CD4-positive, CD25-positive, alpha-beta regulatory T cell (primary cell): ENCODE measurements around the gene DDX54. TPM values are rescaled to one million over a fixed set of nuclear protein-coding genes. Genes with fewer than 3 reads are reported as not detected.
A peak's percentile ranks its signal among the peaks of the same experiment; 100 is the strongest.

Source experiments
- ATAC-seq, 2 donors: fragments of 150-1000 bp; cut with Tn5 transposase; one replicate each; pipeline ENCODE4 v1.10.0; 2021; ENCODE audit warnings: low read depth in 2 of 2, moderate number of reproducible peaks in 2 of 2, moderate library complexity in 1 of 2
- DNase-seq, 3 donors: peaks; one replicate each; pipeline versions ENCODE4 v3.0.0 to v3.0.0-alpha.2; 2012 to 2022; ENCODE audit warnings: mixed read lengths in 1 of 3
- H3K27ac ChIP-seq: one replicate; pipeline ENCODE4 v1.7.0; 2013; ENCODE audit warnings: mild to moderate bottlenecking, low read length; ENCODE audit not compliant: insufficient read depth, poor library complexity, severe bottlenecking
- H3K27me3 ChIP-seq: one replicate; pipeline ENCODE4 v1.7.0; 2013; ENCODE audit warnings: low read length; ENCODE audit not compliant: control insufficient read depth, insufficient read depth
- H3K36me3 ChIP-seq: one replicate; pipeline ENCODE4 v1.7.0; 2013; ENCODE audit warnings: mild to moderate bottlenecking, low read length, moderate library complexity; ENCODE audit not compliant: control insufficient read depth, insufficient read depth
- H3K4me1 ChIP-seq: 2 replicates; pipeline ENCODE4 v1.7.0; 2013; ENCODE audit warnings: mild to moderate bottlenecking, low read length; ENCODE audit not compliant: insufficient read depth, control insufficient read depth, poor library complexity, severe bottlenecking
- H3K4me3 ChIP-seq: one replicate; pipeline ENCODE4 v1.7.0; 2013; ENCODE audit warnings: low read depth, mild to moderate bottlenecking, low read length, moderate library complexity
- H3K9me3 ChIP-seq, 2 experiments: 1 replicate in 1 of 2; 2 replicates in 1 of 2; pipeline ENCODE4 v1.7.0; 2013; ENCODE audit warnings: low read length in 2 of 2, mild to moderate bottlenecking in 1 of 2, moderate library complexity in 1 of 2; ENCODE audit not compliant: control insufficient read depth in 2 of 2
- H3K27ac Mint-ChIP-seq, 3 donors: one replicate each; pipeline ENCODE4 v1.8.0; 2020 to 2022; ENCODE audit warnings: mild to moderate bottlenecking in 3 of 3, mixed read lengths in 3 of 3, moderate library complexity in 2 of 3
- H3K27me3 Mint-ChIP-seq: one replicate; pipeline ENCODE4 v1.8.0; 2022; ENCODE audit warnings: mild to moderate bottlenecking, mixed read lengths
- H3K36me3 Mint-ChIP-seq: one replicate; pipeline ENCODE4 v1.8.0; 2020; ENCODE audit warnings: mixed read lengths
- H3K4me1 Mint-ChIP-seq, 4 donors: one replicate each; pipeline ENCODE4 v1.8.0; 2020 to 2022; ENCODE audit warnings: mixed read lengths in 4 of 4, mild to moderate bottlenecking in 1 of 4
- H3K4me3 Mint-ChIP-seq, 4 donors: one replicate each; pipeline ENCODE4 v1.8.0; 2020 to 2022; ENCODE audit warnings: mild to moderate bottlenecking in 4 of 4, mixed read lengths in 4 of 4, moderate library complexity in 3 of 4
- H3K9me3 Mint-ChIP-seq, 7 donors: one replicate each; pipeline ENCODE4 v1.8.0; 2020 to 2022; ENCODE audit warnings: mixed read lengths in 7 of 7, mild to moderate bottlenecking in 3 of 7, moderate library complexity in 2 of 7
- polyA plus RNA-seq, 4 donors: library from polyadenylated mRNA; unstranded; fragments of 300-500 nt; fragmentation: Illumina TruSeq; gene quantifications; one replicate each; pipeline ENCODE4 v1.2.3, GENCODE V29; 2021
- total RNA-seq: library from RNA; stranded (reverse); gene quantifications from one replicate; pipeline ENCODE4 v1.2.3, GENCODE V29; 2022

DDX54 gene
- total and polyA plus RNA-seq, 5 donors from 2014 or later: 12.5 to 75.5 (median 18.4) TPM

GRCh38 chr12:113155060-113155459, 30.2 kb downstream of the DDX54 start:
- Mint-ChIP-seq H3K4me3 (no peak overlapping the region), H3K27me3 (peaks cover 20% of the 10 kb centered on the region), H3K9me3 (no peaks in the 10 kb centered on the region), H3K36me3 (peaks cover 13% of the 10 kb centered on the region), H3K4me1 (peaks cover 6 to 24% (median 11%) of the 10 kb centered on the region in 4 donors), H3K27ac (no peak overlapping the region)
- Histone ChIP-seq H3K9me3 (no peaks in the 10 kb centered on the region), H3K4me3 (no peak overlapping the region), H3K36me3 (peaks cover 21% of the 10 kb centered on the region), H3K4me1 (peaks cover 24% of the 10 kb centered on the region), H3K27ac (no peak overlapping the region), H3K27me3 (no peaks in the 10 kb centered on the region)
- DNase-seq (no peak), ATAC-seq (no peak)

GRCh38 chr12:113154351-113154973, 30.8 kb downstream of the DDX54 start:
- Histone ChIP-seq H3K36me3 (peaks cover 15% of the 10 kb centered on the region), H3K4me1 (peaks cover 24% of the 10 kb centered on the region), H3K9me3 (no peaks in the 10 kb centered on the region), H3K27me3 (no peaks in the 10 kb centered on the region), H3K27ac (no peak overlapping the region), H3K4me3 (no peak overlapping the region)
- no peak overlapping the region for H3K27ac Mint-ChIP-seq
- no peak for ATAC-seq
- peaks cover 6 to 24% (median 11%) of the 10 kb centered on the region in 4 donors for H3K4me1 Mint-ChIP-seq
- H3K36me3 Mint-ChIP-seq: peaks cover 11% of the 10 kb centered on the region
- peak overlapping the region in 2 of 4 donors; percentile 84 to 87 for H3K4me3 Mint-ChIP-seq
- peaks cover 20% of the 10 kb centered on the region for H3K27me3 Mint-ChIP-seq
- H3K9me3 Mint-ChIP-seq: no peaks in the 10 kb centered on the region
- DNase-seq: peak in 1 of 3 donors; percentile 35

GRCh38 chr12:113152835-113153814, 32.2 kb downstream of the DDX54 start:
- Histone ChIP-seq H3K9me3 (no peaks in the 10 kb centered on the region), H3K36me3 (peaks cover 2% of the 10 kb centered on the region), H3K4me3 (peak overlapping the region; percentile 61), H3K4me1 (peaks cover 24% of the 10 kb centered on the region), H3K27me3 (no peaks in the 10 kb centered on the region), H3K27ac (no peak overlapping the region)
- peaks cover 6 to 24% (median 11%) of the 10 kb centered on the region in 4 donors for H3K4me1 Mint-ChIP-seq
- peaks cover 20% of the 10 kb centered on the region for H3K27me3 Mint-ChIP-seq
- H3K9me3 Mint-ChIP-seq: no peaks in the 10 kb centered on the region
- peak overlapping the region; percentile 84 to 94 (median 87) for H3K4me3 Mint-ChIP-seq
- peak overlapping the region in 2 of 3 donors; percentile 34 to 59 for H3K27ac Mint-ChIP-seq
- DNase-seq (peak; percentile 45 to 81 (median 74)), ATAC-seq (peak; percentile 78 to 84)
- peaks cover 5% of the 10 kb centered on the region for H3K36me3 Mint-ChIP-seq

- Mint-ChIP-seq H3K27me3 (peaks cover 20% of the 10 kb centered on the region), H3K4me3 (peak overlapping the region; percentile 84 to 94 (median 87)), H3K27ac (peak overlapping the region; percentile 34 to 59 (median 40)), H3K9me3 (peaks cover 0 to 3% (median 0%) of the 10 kb centered on the region in 7 donors), H3K4me1 (peaks cover 6 to 24% (median 11%) of the 10 kb centered on the region in 4 donors), H3K36me3 (peaks cover 4% of the 10 kb centered on the region)
- no peak for ATAC-seq
- Histone ChIP-seq H3K27ac (no peak overlapping the region), H3K4me1 (peaks cover 24% of the 10 kb centered on the region), H3K36me3 (no peaks in the 10 kb centered on the region), H3K4me3 (peak overlapping the region; percentile 40), H3K9me3 (no peaks in the 10 kb centered on the region), H3K27me3 (no peaks in the 10 kb centered on the region)
- no peak for DNase-seq
Measured at GRCh38 chr12:113152196-113152834, 33.0 kb downstream of the DDX54 start.

GRCh38 chr12:113151655-113152054, 33.6 kb downstream of the DDX54 start:
- no peaks in the 10 kb centered on the region for H3K27me3 ChIP-seq
- DNase-seq (no peak), ATAC-seq (no peak)
- H3K27me3 Mint-ChIP-seq: peaks cover 20% of the 10 kb centered on the region
- peaks cover under 1 to 21% (median 11%) of the 10 kb centered on the region in 4 donors for H3K4me1 Mint-ChIP-seq
- H3K9me3 ChIP-seq: no peaks in the 10 kb centered on the region
- H3K4me3 ChIP-seq: no peak overlapping the region
- H3K27ac ChIP-seq: no peak overlapping the region
- H3K36me3 ChIP-seq: no peaks in the 10 kb centered on the region
- no peaks in the 10 kb centered on the region for H3K36me3 Mint-ChIP-seq
- H3K4me1 ChIP-seq: peaks cover 24% of the 10 kb centered on the region
- peak overlapping the region in 2 of 3 donors; percentile 32 to 34 for H3K27ac Mint-ChIP-seq
- H3K4me3 Mint-ChIP-seq: peak overlapping the region in 3 of 4 donors; percentile 84 to 87 (median 87)
- peaks cover 0 to 6% (median 0%) of the 10 kb centered on the region in 7 donors for H3K9me3 Mint-ChIP-seq

GRCh38 chr12:113149361-113150150, 35.7 kb downstream of the DDX54 start, which contains the start of gene CFAP73:
Gene CFAP73, plus strand, starts transcription at chr12:113149724. Its CDS starts 134 bp downstream, at chr12:113149858.
- DNase-seq (no peak), ATAC-seq (no peak)
- H3K27me3 Mint-ChIP-seq: peaks cover 20% of the 10 kb centered on the region
- H3K4me1 ChIP-seq: peaks cover 22% of the 10 kb centered on the region
- no peaks in the 10 kb centered on the region for H3K36me3 Mint-ChIP-seq
- peaks cover 0 to 21% (median 11%) of the 10 kb centered on the region in 4 donors for H3K4me1 Mint-ChIP-seq
- no peaks in the 10 kb centered on the region for H3K27me3 ChIP-seq
- no peaks in the 10 kb centered on the region for H3K9me3 ChIP-seq
- H3K4me3 Mint-ChIP-seq: peak within 1 kb of the TSS in 1 of 4 donors; percentile 70
- H3K27ac Mint-ChIP-seq: no peak within 1 kb of the TSS
- H3K9me3 Mint-ChIP-seq: peaks cover 0 to 6% (median 0%) of the 10 kb centered on the region in 7 donors
- H3K36me3 ChIP-seq: no peaks in the 10 kb centered on the region
- no peak within 1 kb of the TSS for H3K4me3 ChIP-seq
- H3K27ac ChIP-seq: no peak within 1 kb of the TSS
